ENCODE measurements around the gene CSDE1. TPM values are rescaled to one million over a fixed set of nuclear protein-coding genes. Genes with fewer than 3 reads are reported as not detected.

CSDE1 gene
- total RNA-seq, 1 donor from 2014 or later = 278 TPM

DNA sequence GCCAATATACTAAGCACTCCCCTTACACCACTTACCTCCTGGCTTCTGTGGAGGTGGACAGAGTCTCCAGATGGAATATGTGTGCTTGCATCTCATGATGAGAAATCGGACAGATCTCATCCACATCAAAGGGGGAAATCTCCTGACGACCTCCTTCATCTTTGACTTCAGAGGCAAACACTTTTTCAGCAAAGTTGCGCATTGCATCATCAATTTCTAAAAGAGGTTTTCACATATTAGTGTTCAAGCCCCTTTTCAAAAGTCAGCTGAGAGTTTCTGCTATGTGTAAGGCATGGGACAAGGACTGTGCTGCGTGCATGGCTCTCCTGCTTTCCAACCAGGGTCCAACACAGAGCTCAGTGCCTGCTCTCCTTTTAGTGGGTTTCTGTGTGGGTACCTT is 69.3 kb downstream of the CSDE1 start:
- TF ChIP-seq POLR2A (IDR thresholded peaks at IDR 0.05) (no peak), POLR2AphosphoS5 (IDR thresholded peaks at IDR 0.05; ENCODE audit: insufficient read depth in 1 of 2, low read depth in 1 of 2) (no peak)
- TF ChIP-seq, protein P1, sequence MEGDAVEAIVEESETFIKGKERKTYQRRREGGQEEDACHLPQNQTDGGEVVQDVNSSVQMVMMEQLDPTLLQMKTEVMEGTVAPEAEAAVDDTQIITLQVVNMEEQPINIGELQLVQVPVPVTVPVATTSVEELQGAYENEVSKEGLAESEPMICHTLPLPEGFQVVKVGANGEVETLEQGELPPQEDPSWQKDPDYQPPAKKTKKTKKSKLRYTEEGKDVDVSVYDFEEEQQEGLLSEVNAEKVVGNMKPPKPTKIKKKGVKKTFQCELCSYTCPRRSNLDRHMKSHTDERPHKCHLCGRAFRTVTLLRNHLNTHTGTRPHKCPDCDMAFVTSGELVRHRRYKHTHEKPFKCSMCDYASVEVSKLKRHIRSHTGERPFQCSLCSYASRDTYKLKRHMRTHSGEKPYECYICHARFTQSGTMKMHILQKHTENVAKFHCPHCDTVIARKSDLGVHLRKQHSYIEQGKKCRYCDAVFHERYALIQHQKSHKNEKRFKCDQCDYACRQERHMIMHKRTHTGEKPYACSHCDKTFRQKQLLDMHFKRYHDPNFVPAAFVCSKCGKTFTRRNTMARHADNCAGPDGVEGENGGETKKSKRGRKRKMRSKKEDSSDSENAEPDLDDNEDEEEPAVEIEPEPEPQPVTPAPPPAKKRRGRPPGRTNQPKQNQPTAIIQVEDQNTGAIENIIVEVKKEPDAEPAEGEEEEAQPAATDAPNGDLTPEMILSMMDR (IDR thresholded peaks at IDR 0.05) = no peak
- no peak overlapping the region for H3K4me3 ChIP-seq
- H3K27ac ChIP-seq = no peak overlapping the region
- intact Hi-C loops (cut with DNase I) = no loop called here
- no peaks in the 10 kb centered on the region for H3K27me3 ChIP-seq
- DNase-seq (ENCODE audit: extremely low spot score in 2 of 2) = no peak
- no peaks in the 10 kb centered on the region for H3K9me3 ChIP-seq
- no peaks in the 10 kb centered on the region for H3K4me1 ChIP-seq
- no peaks in the 10 kb centered on the region for H3K36me3 ChIP-seq

DNA sequence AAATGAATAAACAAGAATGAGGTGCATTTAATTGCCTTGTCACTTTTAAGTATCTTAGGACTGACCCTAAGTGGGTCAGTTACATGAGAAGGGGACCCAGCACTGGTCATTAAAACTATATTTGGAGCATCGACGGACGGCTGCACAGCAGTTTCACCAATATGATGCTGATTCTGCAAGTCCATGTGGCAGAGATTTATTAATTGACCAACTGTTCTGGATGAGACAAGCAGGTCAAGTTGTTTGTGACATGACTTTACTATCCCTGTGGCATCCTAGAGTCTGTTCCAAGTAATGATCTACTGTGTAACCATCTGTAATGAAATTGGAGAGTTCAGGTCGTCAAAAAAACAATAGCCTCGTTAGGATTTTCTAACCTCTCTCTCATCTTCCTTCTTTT is 71.9 kb downstream of the CSDE1 start:
- Histone ChIP-seq H3K27me3 (no peaks in the 10 kb centered on the region), H3K27ac (no peak overlapping the region), H3K4me3 (no peak overlapping the region), H3K9me3 (no peaks in the 10 kb centered on the region), H3K36me3 (no peaks in the 10 kb centered on the region), H3K4me1 (no peaks in the 10 kb centered on the region)
- DNase-seq (ENCODE audit: extremely low spot score in 2 of 2) = no peak
- intact Hi-C loops (cut with DNase I) = no loop called here
- TF ChIP-seq, protein P1 (IDR thresholded peaks at IDR 0.05) = no peak
- TF ChIP-seq POLR2A (IDR thresholded peaks at IDR 0.05) (no peak), POLR2AphosphoS5 (IDR thresholded peaks at IDR 0.05; ENCODE audit: insufficient read depth in 1 of 2, low read depth in 1 of 2) (no peak)

DNA sequence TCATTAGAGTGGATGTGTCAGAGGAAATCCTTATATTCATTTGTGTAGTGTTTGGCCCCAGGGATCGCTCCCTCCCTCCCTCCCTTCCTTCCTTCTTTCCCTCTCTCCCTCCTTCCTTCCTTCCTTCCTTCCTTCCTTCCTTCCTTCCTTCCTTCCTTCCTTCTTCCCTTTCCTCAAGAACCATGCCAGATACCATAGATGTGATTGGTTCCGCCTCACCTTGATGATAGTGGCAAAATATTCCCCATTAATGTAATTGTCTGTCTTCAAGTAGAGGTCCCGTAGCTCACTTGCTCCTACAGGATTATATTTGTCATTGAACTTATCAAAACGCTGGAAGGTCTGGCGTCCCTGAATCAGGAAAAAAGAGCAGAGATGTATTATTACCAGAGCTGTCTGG is 80.1 kb downstream of the CSDE1 start:
- Histone ChIP-seq H3K9me3 (no peaks in the 10 kb centered on the region), H3K4me1 (no peaks in the 10 kb centered on the region), H3K27me3 (no peaks in the 10 kb centered on the region), H3K36me3 (no peaks in the 10 kb centered on the region), H3K4me3 (no peak overlapping the region), H3K27ac (no peak overlapping the region)
- no peak for DNase-seq (ENCODE audit: extremely low spot score in 2 of 2)
- intact Hi-C loops (cut with DNase I) = no loop called here
- TF ChIP-seq, protein P1 (IDR thresholded peaks at IDR 0.05) = no peak
- TF ChIP-seq POLR2AphosphoS5 (IDR thresholded peaks at IDR 0.05; ENCODE audit: insufficient read depth in 1 of 2, low read depth in 1 of 2) (no peak), POLR2A (IDR thresholded peaks at IDR 0.05) (no peak)

DNA sequence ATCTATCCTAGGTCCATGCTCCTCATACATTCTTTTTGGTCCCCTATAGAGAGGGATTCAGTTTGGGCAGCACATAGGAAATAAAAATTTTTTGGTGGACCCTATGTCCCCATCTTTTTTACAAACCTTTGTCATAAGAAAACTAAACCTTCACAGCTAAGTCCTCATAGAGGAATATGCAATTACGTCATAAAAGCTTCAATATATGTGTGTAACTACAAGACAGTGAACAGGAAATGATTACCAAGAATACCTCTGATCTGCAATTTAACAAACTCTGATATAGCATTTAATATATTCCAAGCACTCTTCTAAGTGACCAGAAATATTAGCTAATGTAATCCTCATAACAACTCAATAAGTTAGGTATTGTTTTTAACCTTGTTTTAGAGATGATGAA is 81.7 kb downstream of the CSDE1 start:
- intact Hi-C loops (cut with DNase I) = no loop called here
- no peak for DNase-seq (ENCODE audit: extremely low spot score in 2 of 2)
- H3K27ac ChIP-seq = no peak overlapping the region

DNA sequence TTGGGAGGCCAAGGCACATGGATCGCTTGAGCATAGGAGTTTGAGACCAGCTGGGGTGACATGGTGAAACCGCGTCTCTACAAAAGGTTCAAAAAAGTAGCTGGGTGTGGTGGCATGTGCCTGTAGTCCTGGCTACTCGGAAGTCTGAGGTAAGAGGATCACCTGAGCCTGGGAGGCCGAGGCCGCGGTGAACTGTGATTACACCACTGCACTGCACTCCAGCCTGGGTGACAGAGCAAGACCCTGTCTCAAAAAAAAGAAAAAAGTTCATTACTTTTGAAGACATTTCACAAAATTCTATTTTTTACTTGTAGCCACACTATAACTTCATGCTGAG is 85.9 kb downstream of the CSDE1 start:
- Histone ChIP-seq H3K27me3 (no peaks in the 10 kb centered on the region), H3K9me3 (no peaks in the 10 kb centered on the region), H3K27ac (no peak overlapping the region), H3K4me1 (peaks cover 11% of the 10 kb centered on the region), H3K36me3 (no peaks in the 10 kb centered on the region), H3K4me3 (no peak overlapping the region)
- TF ChIP-seq POLR2AphosphoS5 (IDR thresholded peaks at IDR 0.05; ENCODE audit: insufficient read depth in 1 of 2, low read depth in 1 of 2) = no peak
- TF ChIP-seq POLR2A (IDR thresholded peaks at IDR 0.05) = no peak
- TF ChIP-seq, protein P1 (IDR thresholded peaks at IDR 0.05) = no peak
- intact Hi-C loops (cut with DNase I) = no loop called here
- no peak for DNase-seq (ENCODE audit: extremely low spot score in 2 of 2)

More for the DNA sequence above, 81.7 kb downstream of the CSDE1 start:
- H3K9me3 ChIP-seq = no peaks in the 10 kb centered on the region
- H3K36me3 ChIP-seq = no peaks in the 10 kb centered on the region
- H3K27me3 ChIP-seq = no peaks in the 10 kb centered on the region
- no peak overlapping the region for H3K4me3 ChIP-seq
- TF ChIP-seq POLR2A (IDR thresholded peaks at IDR 0.05) = no peak
- TF ChIP-seq, protein P1 (IDR thresholded peaks at IDR 0.05) = no peak
- TF ChIP-seq POLR2AphosphoS5 (IDR thresholded peaks at IDR 0.05; ENCODE audit: insufficient read depth in 1 of 2, low read depth in 1 of 2) = no peak
- peaks cover 2% of the 10 kb centered on the region for H3K4me1 ChIP-seq
